Measurements from ENCODE around the gene RASSF4. TPM values are rescaled to one million over a fixed set of nuclear protein-coding genes. Genes with fewer than 3 reads are reported as not detected.

Gene RASSF4
- total RNA-seq, 4 donors from 2014 or later, result 27.6 to 41.5 (median 32.7) TPM

DNA sequence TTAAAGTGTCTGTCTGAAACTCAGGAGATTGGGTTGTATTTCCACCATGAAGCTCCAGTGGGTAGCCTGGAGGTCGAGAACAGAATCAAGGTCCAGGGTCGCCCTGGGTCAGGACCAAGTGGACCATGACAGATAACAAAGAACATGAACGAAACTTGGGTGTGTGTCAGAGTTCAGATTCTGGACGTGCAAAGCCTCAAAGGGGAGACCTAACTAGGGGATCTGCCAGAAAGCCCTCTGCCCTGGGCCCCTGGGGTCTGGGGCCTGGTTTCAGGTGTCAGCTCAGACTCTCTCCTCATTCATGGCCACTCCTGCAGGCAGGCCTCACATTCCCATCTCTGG is 1.6 kb downstream of the RASSF4 start:
- H3K27me3 ChIP-seq, result no peaks in the 10 kb centered on the region
- H3K36me3 ChIP-seq, result peaks cover 0 to 3% (median 0%) of the 10 kb centered on the region in 4 donors
- TF ChIP-seq, protein P1, sequence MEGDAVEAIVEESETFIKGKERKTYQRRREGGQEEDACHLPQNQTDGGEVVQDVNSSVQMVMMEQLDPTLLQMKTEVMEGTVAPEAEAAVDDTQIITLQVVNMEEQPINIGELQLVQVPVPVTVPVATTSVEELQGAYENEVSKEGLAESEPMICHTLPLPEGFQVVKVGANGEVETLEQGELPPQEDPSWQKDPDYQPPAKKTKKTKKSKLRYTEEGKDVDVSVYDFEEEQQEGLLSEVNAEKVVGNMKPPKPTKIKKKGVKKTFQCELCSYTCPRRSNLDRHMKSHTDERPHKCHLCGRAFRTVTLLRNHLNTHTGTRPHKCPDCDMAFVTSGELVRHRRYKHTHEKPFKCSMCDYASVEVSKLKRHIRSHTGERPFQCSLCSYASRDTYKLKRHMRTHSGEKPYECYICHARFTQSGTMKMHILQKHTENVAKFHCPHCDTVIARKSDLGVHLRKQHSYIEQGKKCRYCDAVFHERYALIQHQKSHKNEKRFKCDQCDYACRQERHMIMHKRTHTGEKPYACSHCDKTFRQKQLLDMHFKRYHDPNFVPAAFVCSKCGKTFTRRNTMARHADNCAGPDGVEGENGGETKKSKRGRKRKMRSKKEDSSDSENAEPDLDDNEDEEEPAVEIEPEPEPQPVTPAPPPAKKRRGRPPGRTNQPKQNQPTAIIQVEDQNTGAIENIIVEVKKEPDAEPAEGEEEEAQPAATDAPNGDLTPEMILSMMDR (IDR thresholded peaks at IDR 0.05), result no peak
- no peak for TF ChIP-seq POLR2AphosphoS5 (IDR thresholded peaks at IDR 0.05)
- no peak for TF ChIP-seq EP300 (IDR thresholded peaks at IDR 0.05)
- TF ChIP-seq POLR2A (IDR thresholded peaks at IDR 0.05; ENCODE audit: low read depth), result no peak
- H3K4me3 ChIP-seq, result peak overlapping the region; percentile 72 to 83 (median 72)
- peaks cover 57 to 87% (median 83%) of the 10 kb centered on the region in 4 donors for H3K4me1 ChIP-seq
- H3K27ac ChIP-seq (replicated peaks in 1 of 4), result peak overlapping the region; percentile 87 to 93 (median 90)
- WGBS, result 72% methylated on average over 4 of the region's 4 CpGs
- intact Hi-C loops (cut with DNase I), result no loop called here
- H3K9me3 ChIP-seq, result no peaks in the 10 kb centered on the region
- DNase-seq (ENCODE audit: extremely low spot score), result no peak

DNA sequence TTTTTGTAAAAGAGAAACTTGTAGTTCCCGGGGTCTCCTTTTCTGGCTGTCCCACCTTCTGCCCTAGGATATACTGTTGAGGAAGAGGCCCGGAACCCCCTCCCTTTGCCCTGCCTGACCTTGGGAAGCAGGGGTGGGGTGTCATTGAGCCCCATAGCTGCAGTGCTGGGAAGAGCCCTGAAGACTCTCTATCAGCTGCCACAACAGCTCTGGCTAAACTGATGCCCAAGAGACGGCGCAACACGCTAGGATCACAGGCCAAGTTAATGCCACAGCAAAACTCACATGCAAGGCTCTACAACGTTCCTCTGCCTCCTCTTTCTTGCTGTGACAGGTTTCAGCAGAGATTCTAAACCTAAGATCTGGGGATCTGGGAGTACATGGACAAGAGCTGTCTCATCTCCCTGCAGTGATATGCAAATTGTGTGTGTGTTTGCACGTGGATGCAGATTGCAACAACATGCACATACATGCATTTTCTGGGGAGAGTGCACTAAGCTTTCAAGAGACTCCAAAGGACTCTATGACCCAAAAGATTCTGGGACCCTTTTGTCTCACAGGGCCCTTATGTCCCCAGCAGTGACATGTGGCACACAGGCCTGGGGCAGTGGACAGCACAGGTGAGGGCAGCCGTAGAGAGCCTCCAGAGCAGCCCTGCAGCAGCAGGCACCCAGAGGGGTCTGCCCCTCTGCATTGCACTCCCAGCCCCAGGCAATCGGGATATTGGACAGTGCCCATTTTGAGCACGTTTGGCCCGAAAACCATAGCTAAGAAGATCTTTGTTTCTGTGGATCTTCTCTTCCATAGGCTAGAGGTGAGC is 2.5 kb downstream of the RASSF4 start:
- H3K9me3 ChIP-seq, result no peaks in the 10 kb centered on the region
- peak overlapping the region; percentile 72 to 83 (median 72) for H3K4me3 ChIP-seq
- H3K4me1 ChIP-seq, result peaks cover 67 to 93% (median 91%) of the 10 kb centered on the region in 4 donors
- peak overlapping the region; percentile 63 to 92 (median 88) for H3K27ac ChIP-seq (replicated peaks in 1 of 4)
- TF ChIP-seq, protein P1 (IDR thresholded peaks at IDR 0.05), result no peak
- TF ChIP-seq POLR2AphosphoS5 (IDR thresholded peaks at IDR 0.05) (no peak), POLR2A (IDR thresholded peaks at IDR 0.05; ENCODE audit: low read depth) (no peak), EP300 (IDR thresholded peaks at IDR 0.05) (no peak)
- whole genome bisulfite sequencing, result 74% methylated on average over 11 of the region's 11 CpGs
- no peak for DNase-seq (ENCODE audit: extremely low spot score)
- intact Hi-C loops (cut with DNase I), result no loop called here
- H3K36me3 ChIP-seq, result no peaks in the 10 kb centered on the region
- no peaks in the 10 kb centered on the region for H3K27me3 ChIP-seq

DNA sequence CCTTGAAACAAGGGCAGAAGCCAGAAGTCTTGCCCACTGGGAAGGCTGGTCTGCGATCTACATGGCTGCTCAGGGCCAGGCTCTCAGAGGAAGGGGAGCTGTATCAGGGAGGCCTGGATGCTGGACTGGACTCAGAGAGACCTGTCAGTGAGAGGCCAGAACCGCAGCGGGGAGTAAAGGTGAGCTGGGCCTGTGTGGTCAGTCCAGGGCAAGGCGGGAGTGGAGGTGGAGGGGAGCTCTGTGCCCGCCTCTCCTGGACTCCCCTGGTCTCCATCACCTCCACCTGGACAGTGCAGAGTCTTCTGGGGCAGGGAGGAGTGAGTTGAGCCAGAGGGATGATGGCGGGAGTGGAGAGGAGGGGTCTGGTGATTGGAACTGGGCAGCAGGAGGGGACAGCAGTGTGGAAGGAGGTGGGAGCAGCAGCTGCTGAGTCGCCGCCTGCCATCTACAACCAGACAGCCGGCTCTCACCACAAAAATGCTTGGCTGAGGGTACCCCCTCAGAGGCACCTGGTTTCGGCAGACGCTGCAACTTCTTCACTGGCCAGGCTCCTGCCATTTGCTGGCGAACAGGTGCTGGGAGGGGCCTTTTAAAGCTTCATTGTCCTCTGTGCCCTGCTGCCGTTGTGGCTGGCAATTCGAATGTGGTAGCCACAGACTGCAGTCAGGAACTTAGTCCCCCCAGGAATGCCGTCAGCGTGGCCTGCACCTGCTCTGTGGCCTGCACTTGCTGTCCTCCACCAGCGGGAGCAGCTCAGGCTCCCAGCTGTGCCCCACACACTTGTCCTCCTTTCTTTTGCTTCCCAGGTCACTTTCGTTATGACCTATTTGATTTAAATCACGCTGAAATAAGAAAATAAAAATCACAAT is 3.5 kb downstream of the RASSF4 start:
- peak overlapping the region; percentile 72 to 83 (median 72) for H3K4me3 ChIP-seq

DNA sequence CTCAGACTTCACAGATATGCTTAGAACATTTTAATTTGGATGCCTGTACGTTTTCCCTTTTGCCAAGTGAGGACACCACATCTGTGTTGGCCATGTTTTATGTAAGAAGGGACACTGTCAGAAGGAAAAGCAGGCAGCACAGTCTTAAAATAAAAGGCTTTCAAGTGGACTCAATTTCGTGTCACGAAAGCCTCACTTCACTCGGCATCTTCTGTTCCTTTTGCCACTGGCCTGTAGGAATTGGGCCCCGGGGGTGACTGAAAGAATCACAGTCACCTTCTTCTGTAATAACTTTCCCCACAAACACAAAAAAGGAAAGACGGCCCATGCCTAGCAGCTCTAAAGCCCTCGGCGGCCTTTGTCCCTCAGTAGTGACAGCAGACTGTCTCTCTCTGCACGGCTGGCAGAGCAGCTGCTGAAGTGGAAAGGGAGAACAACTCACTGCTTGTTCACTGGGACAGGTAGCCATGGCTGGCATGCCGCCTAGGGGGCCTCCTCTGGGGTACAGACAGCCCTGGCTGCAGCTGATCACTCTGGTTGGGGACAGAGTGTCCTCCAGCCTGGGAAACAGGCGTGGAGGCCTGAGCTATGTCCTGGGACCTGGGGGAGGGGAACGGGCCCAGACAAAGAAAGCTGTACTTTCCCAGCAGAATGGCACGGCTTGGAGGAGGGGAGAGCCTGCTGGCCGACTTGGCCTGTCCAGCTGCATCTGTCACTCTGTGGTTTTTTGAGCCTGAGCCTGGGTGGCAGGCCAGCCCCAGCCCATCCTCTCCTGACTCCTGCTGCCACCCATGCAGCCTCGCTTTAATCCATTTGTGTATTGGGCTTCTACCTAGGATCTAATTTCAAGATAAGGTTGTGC is 4.4 kb downstream of the RASSF4 start:
- peak overlapping the region; percentile 63 to 92 (median 88) for H3K27ac ChIP-seq (replicated peaks in 1 of 4)
- no peaks in the 10 kb centered on the region for H3K27me3 ChIP-seq
- H3K4me1 ChIP-seq, result peaks cover 69 to 92% (median 92%) of the 10 kb centered on the region in 4 donors
- DNase-seq (ENCODE audit: extremely low spot score), result no peak
- 68% methylated on average over 13 of the region's 15 CpGs for WGBS
- TF ChIP-seq EP300 (IDR thresholded peaks at IDR 0.05) (peak; percentile 60), POLR2AphosphoS5 (IDR thresholded peaks at IDR 0.05) (peak; percentile 68 to 72), POLR2A (IDR thresholded peaks at IDR 0.05; ENCODE audit: low read depth) (no peak)
- TF ChIP-seq, protein P1 (IDR thresholded peaks at IDR 0.05), result no peak
- H3K9me3 ChIP-seq, result no peaks in the 10 kb centered on the region
- peak overlapping the region; percentile 15 to 73 (median 72) for H3K4me3 ChIP-seq
- intact Hi-C loops (cut with DNase I), result no loop called here
- H3K36me3 ChIP-seq, result no peaks in the 10 kb centered on the region

More for the DNA sequence above, 3.5 kb downstream of the RASSF4 start:
- intact Hi-C loops (cut with DNase I), result no loop called here
- 84% methylated on average over 19 of the region's 19 CpGs for WGBS
- no peaks in the 10 kb centered on the region for H3K27me3 ChIP-seq
- peak overlapping the region; percentile 63 to 92 (median 88) for H3K27ac ChIP-seq (replicated peaks in 1 of 4)
- peaks cover 67 to 93% (median 91%) of the 10 kb centered on the region in 4 donors for H3K4me1 ChIP-seq
- TF ChIP-seq POLR2AphosphoS5 (IDR thresholded peaks at IDR 0.05) (no peak), EP300 (IDR thresholded peaks at IDR 0.05) (no peak)
- TF ChIP-seq, protein P1 (IDR thresholded peaks at IDR 0.05), result peak in 1 of 3 experiments; percentile 25
- no peaks in the 10 kb centered on the region for H3K36me3 ChIP-seq
- no peak for DNase-seq (ENCODE audit: extremely low spot score)
- H3K9me3 ChIP-seq, result no peaks in the 10 kb centered on the region
